ENCODE results near the gene ABLIM2. TPM values are rescaled to one million over a fixed set of nuclear protein-coding genes. Genes with fewer than 3 reads are reported as not detected.

The ABLIM2 gene
- total and polyA plus RNA-seq, 5 donors from 2014 or later, result 0.88 to 2.0 (median 1.2) TPM

DNA sequence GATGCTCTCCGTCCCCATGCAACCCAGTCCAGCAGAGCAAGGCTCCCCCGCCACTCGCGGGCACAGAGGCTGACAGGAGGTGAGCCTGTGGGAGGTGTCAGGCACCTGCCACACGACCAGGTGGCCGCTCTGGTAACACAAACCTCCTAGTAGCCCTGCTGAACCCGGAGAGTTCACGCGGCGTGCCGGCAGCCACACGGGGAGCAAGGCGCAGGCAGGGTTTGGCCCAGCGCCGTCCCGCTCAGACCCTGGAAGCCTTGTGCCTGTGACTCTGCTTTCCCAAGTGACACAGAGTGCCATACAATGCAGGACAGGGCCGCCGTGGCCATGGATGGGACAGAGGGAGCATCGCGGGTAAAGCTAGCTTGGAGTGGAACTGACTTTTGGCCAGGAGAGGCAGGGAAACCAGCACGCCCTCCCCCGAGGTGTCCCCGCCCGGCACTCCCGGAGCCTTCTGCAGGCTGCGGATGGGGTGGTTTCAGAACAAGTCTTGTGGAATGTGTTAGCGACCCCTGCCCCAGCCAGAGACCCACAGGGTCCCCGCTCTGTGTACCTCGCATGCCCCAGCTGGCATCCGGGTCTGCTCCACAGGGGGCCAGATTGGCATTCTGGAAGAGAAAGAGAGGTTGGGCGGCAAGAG is 174.2 kb downstream of the ABLIM2 start:
- Histone ChIP-seq H3K4me1 (ENCODE audit: control insufficient read depth, insufficient read depth, low read length, poor library complexity, severe bottlenecking) (peaks cover 3% of the 10 kb centered on the region), H3K27me3 (ENCODE audit: control insufficient read depth, insufficient read depth, low read length) (no peaks in the 10 kb centered on the region), H3K27ac (ENCODE audit: insufficient read depth, low read length, poor library complexity, severe bottlenecking) (no peak overlapping the region), H3K4me3 (ENCODE audit: low read depth, low read length) (no peak overlapping the region), H3K36me3 (ENCODE audit: control insufficient read depth, insufficient read depth, low read length) (no peaks in the 10 kb centered on the region), H3K9me3 (ENCODE audit: control insufficient read depth in 2 of 2, low read length in 2 of 2) (no peaks in the 10 kb centered on the region)
- Mint-ChIP-seq H3K27me3 (no peaks in the 10 kb centered on the region), H3K4me1 (peaks cover 0 to 4% (median 2%) of the 10 kb centered on the region in 4 donors), H3K4me3 (no peak overlapping the region), H3K9me3 (peaks cover 0 to 3% (median 0%) of the 10 kb centered on the region in 7 donors), H3K27ac (peak overlapping the region in 1 of 3 donors; percentile 56), H3K36me3 (peaks cover 5% of the 10 kb centered on the region)
- DNase-seq, result no peak
- no peak for ATAC-seq (ENCODE audit: low read depth in 2 of 2)

DNA sequence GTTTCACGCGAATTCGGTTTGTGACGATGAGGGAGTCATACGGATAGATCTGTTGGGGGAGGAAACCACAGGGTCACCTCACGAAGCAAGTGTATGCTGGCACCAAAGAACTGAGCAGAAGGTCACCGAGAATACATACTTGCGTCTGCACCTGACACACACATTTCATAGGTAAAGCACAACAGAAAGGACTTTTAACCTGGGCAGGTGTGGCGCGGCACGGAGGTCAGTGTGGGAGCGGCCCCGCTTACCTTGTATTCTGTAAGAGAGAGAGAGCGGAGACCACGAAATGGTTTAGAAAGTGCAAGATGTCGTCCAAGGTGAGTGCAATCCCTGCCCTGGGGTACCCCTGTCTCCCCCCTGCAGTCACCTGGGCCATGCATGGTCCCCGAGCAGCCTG is 175.3 kb downstream of the ABLIM2 start:
- peaks cover 0 to 4% (median 2%) of the 10 kb centered on the region in 4 donors for H3K4me1 Mint-ChIP-seq
- ATAC-seq (ENCODE audit: low read depth in 2 of 2) (no peak), DNase-seq (no peak)
- H3K4me3 ChIP-seq (ENCODE audit: low read depth, low read length), result no peak overlapping the region
- H3K27me3 ChIP-seq (ENCODE audit: control insufficient read depth, insufficient read depth, low read length), result no peaks in the 10 kb centered on the region
- H3K4me3 Mint-ChIP-seq, result no peak overlapping the region
- no peak overlapping the region for H3K27ac Mint-ChIP-seq
- H3K4me1 ChIP-seq (ENCODE audit: control insufficient read depth, insufficient read depth, low read length, poor library complexity, severe bottlenecking), result peaks cover 3% of the 10 kb centered on the region
- H3K9me3 ChIP-seq (ENCODE audit: control insufficient read depth in 2 of 2, low read length in 2 of 2), result no peaks in the 10 kb centered on the region
- peaks cover 0 to 3% (median 0%) of the 10 kb centered on the region in 7 donors for H3K9me3 Mint-ChIP-seq
- H3K36me3 ChIP-seq (ENCODE audit: control insufficient read depth, insufficient read depth, low read length), result no peaks in the 10 kb centered on the region
- no peak overlapping the region for H3K27ac ChIP-seq (ENCODE audit: insufficient read depth, low read length, poor library complexity, severe bottlenecking)
- no peaks in the 10 kb centered on the region for H3K27me3 Mint-ChIP-seq
- peaks cover 5% of the 10 kb centered on the region for H3K36me3 Mint-ChIP-seq

DNA sequence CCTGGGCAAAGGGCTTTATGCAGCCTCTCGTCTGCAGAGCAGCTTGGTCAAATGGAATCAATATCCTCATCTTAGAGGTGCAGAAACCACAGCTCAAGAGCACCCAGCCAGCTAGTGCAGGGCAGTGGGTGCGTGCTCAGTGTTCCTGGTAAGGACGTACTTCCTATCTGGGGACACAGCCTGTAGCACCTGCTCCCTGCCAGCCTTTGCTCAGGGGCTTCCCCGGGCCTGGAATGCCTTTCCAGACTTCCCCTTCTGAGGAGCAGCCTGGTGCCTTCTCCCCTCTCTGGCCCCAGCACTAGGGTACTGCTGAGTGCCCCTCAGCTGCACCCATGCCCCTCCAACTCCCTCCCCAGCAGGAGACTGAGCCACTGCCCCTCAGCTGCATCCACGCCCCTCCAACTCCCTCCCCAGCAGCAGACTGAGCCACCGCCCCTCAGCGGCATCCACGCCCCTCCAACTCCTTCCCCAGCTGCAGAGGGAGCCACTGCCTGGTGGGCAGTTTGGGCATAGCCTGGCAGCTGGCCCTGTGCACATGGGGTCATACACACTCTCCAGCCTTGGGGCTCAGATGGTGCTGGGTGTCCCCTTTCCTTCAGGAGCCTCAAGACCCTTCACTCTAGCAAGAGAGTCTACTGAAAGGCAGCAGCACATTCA is 176.7 kb downstream of the ABLIM2 start:
- Mint-ChIP-seq H3K9me3 (peaks cover 0 to 3% (median 0%) of the 10 kb centered on the region in 7 donors), H3K27me3 (no peaks in the 10 kb centered on the region), H3K27ac (peak overlapping the region in 2 of 3 donors; percentile 32 to 45), H3K4me3 (no peak overlapping the region), H3K36me3 (peaks cover 5% of the 10 kb centered on the region), H3K4me1 (peaks cover 0 to 4% (median 2%) of the 10 kb centered on the region in 4 donors)
- DNase-seq, result no peak
- no peak overlapping the region for H3K27ac ChIP-seq (ENCODE audit: insufficient read depth, low read length, poor library complexity, severe bottlenecking)
- no peak for ATAC-seq (ENCODE audit: low read depth in 2 of 2)
- H3K9me3 ChIP-seq (ENCODE audit: control insufficient read depth in 2 of 2, low read length in 2 of 2), result no peaks in the 10 kb centered on the region
- peaks cover 3% of the 10 kb centered on the region for H3K4me1 ChIP-seq (ENCODE audit: control insufficient read depth, insufficient read depth, low read length, poor library complexity, severe bottlenecking)
- no peaks in the 10 kb centered on the region for H3K36me3 ChIP-seq (ENCODE audit: control insufficient read depth, insufficient read depth, low read length)
- no peak overlapping the region for H3K4me3 ChIP-seq (ENCODE audit: low read depth, low read length)
- H3K27me3 ChIP-seq (ENCODE audit: control insufficient read depth, insufficient read depth, low read length), result no peaks in the 10 kb centered on the region

DNA sequence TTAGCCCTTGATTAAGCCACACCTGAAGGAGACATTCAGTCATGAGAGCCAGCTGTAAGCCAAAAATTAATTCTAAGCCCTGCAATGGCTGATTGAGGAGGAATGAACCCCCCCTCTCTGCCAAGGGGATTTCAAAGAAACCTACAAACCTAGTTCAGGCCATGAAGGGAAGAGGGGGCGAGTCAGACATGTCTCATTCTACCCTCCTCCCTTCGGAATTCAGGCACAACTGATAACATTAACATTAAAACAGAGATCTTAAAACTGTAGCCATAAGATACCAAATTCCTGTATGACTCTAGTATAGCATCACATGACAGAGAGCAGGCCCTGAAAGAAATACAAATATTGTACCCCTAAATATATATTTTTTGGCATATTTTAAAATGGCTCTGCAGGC is 178.6 kb downstream of the ABLIM2 start:
- DNase-seq, result no peak
- no peak overlapping the region for H3K4me3 Mint-ChIP-seq
- H3K4me3 ChIP-seq (ENCODE audit: low read depth, low read length), result no peak overlapping the region
- no peaks in the 10 kb centered on the region for H3K4me1 ChIP-seq (ENCODE audit: control insufficient read depth, insufficient read depth, low read length, poor library complexity, severe bottlenecking)
- H3K36me3 ChIP-seq (ENCODE audit: control insufficient read depth, insufficient read depth, low read length), result no peaks in the 10 kb centered on the region
- no peaks in the 10 kb centered on the region for H3K9me3 ChIP-seq (ENCODE audit: control insufficient read depth in 2 of 2, low read length in 2 of 2)
- H3K27ac Mint-ChIP-seq, result no peak overlapping the region
- H3K9me3 Mint-ChIP-seq, result peaks cover 0 to 3% (median 0%) of the 10 kb centered on the region in 7 donors
- no peak overlapping the region for H3K27ac ChIP-seq (ENCODE audit: insufficient read depth, low read length, poor library complexity, severe bottlenecking)
- no peaks in the 10 kb centered on the region for H3K27me3 ChIP-seq (ENCODE audit: control insufficient read depth, insufficient read depth, low read length)
- peaks cover 8% of the 10 kb centered on the region for H3K36me3 Mint-ChIP-seq
- H3K27me3 Mint-ChIP-seq, result no peaks in the 10 kb centered on the region
- ATAC-seq (ENCODE audit: low read depth in 2 of 2), result no peak
- no peaks in the 10 kb centered on the region for H3K4me1 Mint-ChIP-seq

DNA sequence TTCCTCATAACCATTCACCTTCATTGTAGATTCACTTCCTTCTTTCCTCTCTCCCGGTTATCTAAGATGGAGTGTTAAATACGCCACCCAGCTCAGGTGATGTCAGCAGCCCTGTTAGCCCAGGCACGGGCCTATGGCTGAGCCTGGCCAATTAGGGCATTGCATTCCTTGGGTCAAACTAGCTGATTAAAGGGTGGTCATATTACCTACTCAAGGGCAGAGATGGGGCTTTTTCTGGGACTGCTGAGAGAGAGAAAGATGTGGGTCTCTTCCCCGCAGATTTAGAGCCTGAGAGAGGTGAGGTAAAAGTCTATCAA is 179.0 kb downstream of the ABLIM2 start:
- Mint-ChIP-seq H3K27ac (no peak overlapping the region), H3K9me3 (peaks cover 0 to 3% (median 0%) of the 10 kb centered on the region in 7 donors), H3K4me3 (no peak overlapping the region), H3K4me1 (no peaks in the 10 kb centered on the region), H3K36me3 (peaks cover 8% of the 10 kb centered on the region), H3K27me3 (no peaks in the 10 kb centered on the region)
- H3K27ac ChIP-seq (ENCODE audit: insufficient read depth, low read length, poor library complexity, severe bottlenecking), result no peak overlapping the region
- H3K4me3 ChIP-seq (ENCODE audit: low read depth, low read length), result no peak overlapping the region
- H3K4me1 ChIP-seq (ENCODE audit: control insufficient read depth, insufficient read depth, low read length, poor library complexity, severe bottlenecking), result no peaks in the 10 kb centered on the region
- ATAC-seq (ENCODE audit: low read depth in 2 of 2) (no peak), DNase-seq (no peak)
- no peaks in the 10 kb centered on the region for H3K9me3 ChIP-seq (ENCODE audit: control insufficient read depth in 2 of 2, low read length in 2 of 2)
- no peaks in the 10 kb centered on the region for H3K36me3 ChIP-seq (ENCODE audit: control insufficient read depth, insufficient read depth, low read length)
- H3K27me3 ChIP-seq (ENCODE audit: control insufficient read depth, insufficient read depth, low read length), result no peaks in the 10 kb centered on the region

DNA sequence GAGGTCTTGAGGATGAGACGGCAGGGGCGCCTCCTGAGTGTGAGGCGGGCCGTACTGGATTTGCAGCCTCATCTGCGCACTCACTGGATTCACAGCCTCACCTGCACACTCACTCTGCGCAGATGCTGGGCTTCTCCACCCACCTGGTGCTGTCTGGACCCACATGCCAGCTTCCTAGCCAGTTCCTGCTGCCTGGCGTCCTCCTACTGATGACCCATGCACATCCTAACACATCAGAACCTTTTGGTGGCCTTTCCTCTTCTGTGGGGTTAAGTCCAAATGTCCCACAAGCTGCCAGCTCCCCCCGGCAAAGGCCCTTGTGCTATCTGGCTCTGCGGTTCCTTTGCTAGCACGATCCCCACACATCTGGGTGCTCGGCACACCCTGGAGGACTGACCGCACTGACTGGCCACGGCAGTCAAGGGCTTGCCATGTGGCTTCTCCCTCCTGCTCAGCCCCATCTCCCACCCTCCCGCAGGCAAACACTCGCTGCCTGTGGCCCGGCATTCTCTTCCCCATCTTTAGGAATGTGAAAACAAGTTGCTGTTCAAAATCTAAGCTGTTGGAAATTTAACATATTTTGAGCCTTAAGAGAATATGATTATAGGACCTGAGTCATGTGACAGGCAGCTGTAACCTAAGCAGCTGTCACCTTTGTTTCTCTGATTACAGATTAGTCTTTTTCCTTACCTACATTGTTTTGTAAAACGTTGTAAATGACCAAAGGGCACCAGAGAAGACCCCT is 179.5 kb downstream of the ABLIM2 start:
- Histone ChIP-seq H3K36me3 (ENCODE audit: control insufficient read depth, insufficient read depth, low read length) (no peaks in the 10 kb centered on the region), H3K4me1 (ENCODE audit: control insufficient read depth, insufficient read depth, low read length, poor library complexity, severe bottlenecking) (no peaks in the 10 kb centered on the region), H3K27ac (ENCODE audit: insufficient read depth, low read length, poor library complexity, severe bottlenecking) (no peak overlapping the region), H3K4me3 (ENCODE audit: low read depth, low read length) (no peak overlapping the region), H3K9me3 (ENCODE audit: control insufficient read depth in 2 of 2, low read length in 2 of 2) (no peaks in the 10 kb centered on the region), H3K27me3 (ENCODE audit: control insufficient read depth, insufficient read depth, low read length) (no peaks in the 10 kb centered on the region)
- Mint-ChIP-seq H3K4me3 (no peak overlapping the region), H3K9me3 (peaks cover 0 to 3% (median 0%) of the 10 kb centered on the region in 7 donors), H3K4me1 (no peaks in the 10 kb centered on the region), H3K27me3 (no peaks in the 10 kb centered on the region), H3K36me3 (peaks cover 8% of the 10 kb centered on the region), H3K27ac (no peak overlapping the region)
- DNase-seq (no peak), ATAC-seq (ENCODE audit: low read depth in 2 of 2) (no peak)

DNA sequence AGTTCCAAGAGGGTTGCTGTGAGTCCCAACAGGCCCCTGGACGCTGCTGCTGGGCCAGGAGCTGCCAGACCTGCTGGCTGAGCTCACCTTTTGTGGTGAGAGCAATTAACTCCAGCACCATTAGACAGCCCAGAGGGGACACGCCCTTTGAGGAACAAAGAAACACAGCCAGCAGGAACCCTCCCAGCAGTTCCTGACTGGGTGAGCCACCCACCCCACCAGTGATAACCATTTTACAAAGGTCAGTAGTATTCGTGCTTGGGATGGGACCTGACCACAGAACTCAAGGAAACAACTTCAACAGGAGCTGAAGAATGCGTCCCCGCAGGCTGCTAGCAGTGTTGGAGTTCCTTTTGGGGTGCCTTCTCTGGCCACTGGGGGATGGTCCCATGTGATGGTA is 180.1 kb downstream of the ABLIM2 start:
- Histone ChIP-seq H3K4me1 (ENCODE audit: control insufficient read depth, insufficient read depth, low read length, poor library complexity, severe bottlenecking) (no peaks in the 10 kb centered on the region), H3K4me3 (ENCODE audit: low read depth, low read length) (no peak overlapping the region), H3K27me3 (ENCODE audit: control insufficient read depth, insufficient read depth, low read length) (no peaks in the 10 kb centered on the region), H3K9me3 (ENCODE audit: control insufficient read depth in 2 of 2, low read length in 2 of 2) (no peaks in the 10 kb centered on the region), H3K27ac (ENCODE audit: insufficient read depth, low read length, poor library complexity, severe bottlenecking) (no peak overlapping the region), H3K36me3 (ENCODE audit: control insufficient read depth, insufficient read depth, low read length) (no peaks in the 10 kb centered on the region)
- Mint-ChIP-seq H3K27me3 (no peaks in the 10 kb centered on the region), H3K4me3 (no peak overlapping the region), H3K36me3 (peaks cover 8% of the 10 kb centered on the region), H3K4me1 (no peaks in the 10 kb centered on the region), H3K27ac (no peak overlapping the region), H3K9me3 (peaks cover 0 to 1% (median 0%) of the 10 kb centered on the region in 7 donors)
- ATAC-seq (ENCODE audit: low read depth in 2 of 2) (no peak), DNase-seq (no peak)

Measured in CD4-positive, CD25-positive, alpha-beta regulatory T cell (primary cell).